ENCODE results near the gene EDARADD.
"Not testable (repeated sequence)": the region's sequence is repeated elsewhere in the genome, so short reads cannot be mapped to it uniquely, and the experiment has no call there.

EDARADD gene

GRCh38 chr1:236501093-236501492 is 107.0 kb downstream of the EDARADD start:
- H3K27me3 Mint-ChIP-seq = peaks cover 2% of the 10 kb centered on the region
- no peaks in the 10 kb centered on the region for H3K9me3 Mint-ChIP-seq

GRCh38 chr1:236502579-236502971 is 108.5 kb downstream of the EDARADD start:
- Mint-ChIP-seq H3K9me3 (no peaks in the 10 kb centered on the region), H3K4me3 (peak overlapping the region; percentile 37), H3K4me1 (ENCODE audit: low read depth) (peaks cover 11% of the 10 kb centered on the region), H3K36me3 (ENCODE audit: low read depth) (no peaks in the 10 kb centered on the region), H3K27ac (peak overlapping the region; percentile 64), H3K27me3 (no peaks in the 10 kb centered on the region)

More at GRCh38 chr1:236501093-236501492, 107.0 kb downstream of the EDARADD start:
- H3K4me3 Mint-ChIP-seq = no peak overlapping the region
- no peak overlapping the region for H3K27ac Mint-ChIP-seq
- no peaks in the 10 kb centered on the region for H3K36me3 Mint-ChIP-seq (ENCODE audit: low read depth)
- peaks cover 11% of the 10 kb centered on the region for H3K4me1 Mint-ChIP-seq (ENCODE audit: low read depth)

GRCh38 chr1:236502972-236503639 is 109.0 kb downstream of the EDARADD start:
- Mint-ChIP-seq H3K27ac (peak overlapping the region; percentile 64), H3K4me1 (ENCODE audit: low read depth) (peaks cover 11% of the 10 kb centered on the region)

GRCh38 chr1:236504338-236504737 is 110.3 kb downstream of the EDARADD start:
- H3K27ac Mint-ChIP-seq; H3K4me3 Mint-ChIP-seq; H3K27me3 Mint-ChIP-seq; H3K9me3 Mint-ChIP-seq; H3K36me3 Mint-ChIP-seq (ENCODE audit: low read depth): not testable (repeated sequence)
- peaks cover 18% of the 10 kb centered on the region for H3K4me1 Mint-ChIP-seq (ENCODE audit: low read depth)

More at GRCh38 chr1:236502972-236503639, 109.0 kb downstream of the EDARADD start:
- Mint-ChIP-seq H3K27me3 (no peaks in the 10 kb centered on the region), H3K36me3 (ENCODE audit: low read depth) (no peaks in the 10 kb centered on the region), H3K9me3 (no peaks in the 10 kb centered on the region), H3K4me3 (peak overlapping the region; percentile 37)

- Mint-ChIP-seq H3K27me3 (peaks cover 4% of the 10 kb centered on the region), H3K27ac (no peak overlapping the region), H3K9me3 (no peaks in the 10 kb centered on the region), H3K4me3 (no peak overlapping the region), H3K36me3 (ENCODE audit: low read depth) (no peaks in the 10 kb centered on the region), H3K4me1 (ENCODE audit: low read depth) (peaks cover 18% of the 10 kb centered on the region)
Measured at GRCh38 chr1:236507022-236507700, 113.1 kb downstream of the EDARADD start.

- H3K4me3 Mint-ChIP-seq = no peak overlapping the region
- no peaks in the 10 kb centered on the region for H3K9me3 Mint-ChIP-seq
- H3K27ac Mint-ChIP-seq = peak overlapping the region; percentile 23
Measured at GRCh38 chr1:236508593-236509027, 114.5 kb downstream of the EDARADD start.

GRCh38 chr1:236509203-236509602 is 115.1 kb downstream of the EDARADD start:
- H3K27ac Mint-ChIP-seq = no peak overlapping the region
- no peaks in the 10 kb centered on the region for H3K36me3 Mint-ChIP-seq (ENCODE audit: low read depth)
- no peak overlapping the region for H3K4me3 Mint-ChIP-seq
- peaks cover 4% of the 10 kb centered on the region for H3K27me3 Mint-ChIP-seq
- no peaks in the 10 kb centered on the region for H3K9me3 Mint-ChIP-seq
- peaks cover 7% of the 10 kb centered on the region for H3K4me1 Mint-ChIP-seq (ENCODE audit: low read depth)

More at GRCh38 chr1:236508593-236509027, 114.5 kb downstream of the EDARADD start:
- Mint-ChIP-seq H3K36me3 (ENCODE audit: low read depth) (no peaks in the 10 kb centered on the region), H3K27me3 (peaks cover 4% of the 10 kb centered on the region), H3K4me1 (ENCODE audit: low read depth) (peaks cover 7% of the 10 kb centered on the region)

GRCh38 chr1:236509647-236510401 is 115.7 kb downstream of the EDARADD start:
- Mint-ChIP-seq H3K4me1 (ENCODE audit: low read depth) (peaks cover 7% of the 10 kb centered on the region), H3K27ac (no peak overlapping the region), H3K36me3 (ENCODE audit: low read depth) (no peaks in the 10 kb centered on the region), H3K27me3 (peaks cover 4% of the 10 kb centered on the region), H3K4me3 (no peak overlapping the region), H3K9me3 (no peaks in the 10 kb centered on the region)

GRCh38 chr1:236511735-236512418 is 117.8 kb downstream of the EDARADD start:
- Mint-ChIP-seq H3K36me3 (ENCODE audit: low read depth) (no peaks in the 10 kb centered on the region), H3K4me1 (ENCODE audit: low read depth) (peaks cover 16% of the 10 kb centered on the region), H3K4me3 (no peak overlapping the region), H3K27ac (no peak overlapping the region), H3K9me3 (no peaks in the 10 kb centered on the region), H3K27me3 (peaks cover 4% of the 10 kb centered on the region)

- Mint-ChIP-seq H3K36me3 (ENCODE audit: low read depth) (no peaks in the 10 kb centered on the region), H3K27ac (no peak overlapping the region), H3K27me3 (peaks cover 4% of the 10 kb centered on the region), H3K9me3 (no peaks in the 10 kb centered on the region), H3K4me3 (no peak overlapping the region), H3K4me1 (ENCODE audit: low read depth) (peaks cover 15% of the 10 kb centered on the region)
Measured at GRCh38 chr1:236514703-236515442, 120.8 kb downstream of the EDARADD start.

- H3K4me3 Mint-ChIP-seq = no peak overlapping the region
- no peaks in the 10 kb centered on the region for H3K9me3 Mint-ChIP-seq
- H3K27me3 Mint-ChIP-seq = peaks cover under 1% of the 10 kb centered on the region
- no peak overlapping the region for H3K27ac Mint-ChIP-seq
- peaks cover 15% of the 10 kb centered on the region for H3K4me1 Mint-ChIP-seq (ENCODE audit: low read depth)
- no peaks in the 10 kb centered on the region for H3K36me3 Mint-ChIP-seq (ENCODE audit: low read depth)
Measured at GRCh38 chr1:236515443-236515958, 121.4 kb downstream of the EDARADD start.

GRCh38 chr1:236516929-236517704 is 123.0 kb downstream of the EDARADD start:
- Mint-ChIP-seq H3K36me3 (ENCODE audit: low read depth) (no peaks in the 10 kb centered on the region), H3K27ac (peak overlapping the region; percentile 60), H3K4me1 (ENCODE audit: low read depth) (peaks cover 15% of the 10 kb centered on the region), H3K27me3 (no peaks in the 10 kb centered on the region), H3K4me3 (peak overlapping the region; percentile 67), H3K9me3 (no peaks in the 10 kb centered on the region)

GRCh38 chr1:236518322-236518721 is 124.2 kb downstream of the EDARADD start:
- no peaks in the 10 kb centered on the region for H3K36me3 Mint-ChIP-seq (ENCODE audit: low read depth)
- no peak overlapping the region for H3K27ac Mint-ChIP-seq

More at GRCh38 chr1:236518322-236518721, 124.2 kb downstream of the EDARADD start:
- Mint-ChIP-seq H3K4me3 (no peak overlapping the region), H3K4me1 (ENCODE audit: low read depth) (peaks cover 22% of the 10 kb centered on the region), H3K27me3 (no peaks in the 10 kb centered on the region), H3K9me3 (no peaks in the 10 kb centered on the region)

Data from stimulated activated naive CD8-positive, alpha-beta T cell treated with anti-CD3 and anti-CD28 coated beads, Interleukin-15, Interleukin-2, amounts not matched to agents 100 ng/mL and 50 ng/mL, for 24 hours (primary cell).